RWPE2 (cell line): Measurements from ENCODE around the gene FBXL17.

Experiments used
- ATAC-seq: fragments of 200-7000 bp; cut with Tn5 transposase; 3 replicates; pipeline ENCODE4 v1.9.1; 2021; ENCODE audit warnings: low read depth
- DNase-seq: peaks from one replicate; pipeline ENCODE4 v3.0.0-alpha.2; 2020; ENCODE audit warnings: low spot score
- H3K27ac ChIP-seq: fragments of 450-650 bp; 2 replicates; pipeline ENCODE4 v1.5.1; 2017; ENCODE audit warnings: mild to moderate bottlenecking; ENCODE audit not compliant: poor library complexity, severe bottlenecking
- H3K27me3 ChIP-seq: fragments of 250-450 bp; sonication (Bioruptor Pico); 2 replicates; pipeline ENCODE4 v1.5.1; 2021; ENCODE audit warnings: mild to moderate bottlenecking, moderate library complexity; ENCODE audit not compliant: insufficient read depth, poor library complexity, severe bottlenecking
- H3K36me3 ChIP-seq: fragments of 250-450 bp; sonication (Bioruptor Pico); 2 replicates; pipeline ENCODE4 v1.5.1; 2020; ENCODE audit warnings: low read depth, mild to moderate bottlenecking, moderate library complexity
- H3K4me1 ChIP-seq: fragments of 250-450 bp; sonication (Bioruptor Pico); 2 replicates; pipeline ENCODE4 v1.5.1; 2021; ENCODE audit warnings: mild to moderate bottlenecking, moderate library complexity; ENCODE audit not compliant: insufficient read depth, poor library complexity, severe bottlenecking
- H3K4me3 ChIP-seq: fragments of 250-450 bp; sonication (Bioruptor Pico); 2 replicates; pipeline ENCODE4 v1.5.1; 2021; ENCODE audit warnings: mild to moderate bottlenecking, moderate library complexity; ENCODE audit not compliant: severe bottlenecking
- H3K9me3 ChIP-seq: fragments of 250-450 bp; sonication (Bioruptor Pico); 2 replicates; pipeline ENCODE4 v1.5.1; 2021; ENCODE audit warnings: mild to moderate bottlenecking, moderate library complexity; ENCODE audit not compliant: severe bottlenecking
- TF ChIP-seq, protein P1 (sequence below): fragments of 450-650 bp; IDR thresholded peaks from one replicate; pipeline ENCODE4 v1.5.1; 2017; ENCODE audit warnings: mild to moderate bottlenecking, moderate library complexity; ENCODE audit not compliant: poor library complexity, severe bottlenecking

The FBXL17 gene

GRCh38 chr5:108271127-108271526 is 110.8 kb downstream of the FBXL17 start:
- H3K36me3 ChIP-seq: no peaks in the 10 kb centered on the region
- H3K4me3 ChIP-seq: no peak overlapping the region
- H3K27me3 ChIP-seq: no peaks in the 10 kb centered on the region
- DNase-seq (no peak), ATAC-seq (no peak)
- H3K9me3 ChIP-seq: no peaks in the 10 kb centered on the region
- no peak overlapping the region for H3K27ac ChIP-seq
- TF ChIP-seq, protein P1, sequence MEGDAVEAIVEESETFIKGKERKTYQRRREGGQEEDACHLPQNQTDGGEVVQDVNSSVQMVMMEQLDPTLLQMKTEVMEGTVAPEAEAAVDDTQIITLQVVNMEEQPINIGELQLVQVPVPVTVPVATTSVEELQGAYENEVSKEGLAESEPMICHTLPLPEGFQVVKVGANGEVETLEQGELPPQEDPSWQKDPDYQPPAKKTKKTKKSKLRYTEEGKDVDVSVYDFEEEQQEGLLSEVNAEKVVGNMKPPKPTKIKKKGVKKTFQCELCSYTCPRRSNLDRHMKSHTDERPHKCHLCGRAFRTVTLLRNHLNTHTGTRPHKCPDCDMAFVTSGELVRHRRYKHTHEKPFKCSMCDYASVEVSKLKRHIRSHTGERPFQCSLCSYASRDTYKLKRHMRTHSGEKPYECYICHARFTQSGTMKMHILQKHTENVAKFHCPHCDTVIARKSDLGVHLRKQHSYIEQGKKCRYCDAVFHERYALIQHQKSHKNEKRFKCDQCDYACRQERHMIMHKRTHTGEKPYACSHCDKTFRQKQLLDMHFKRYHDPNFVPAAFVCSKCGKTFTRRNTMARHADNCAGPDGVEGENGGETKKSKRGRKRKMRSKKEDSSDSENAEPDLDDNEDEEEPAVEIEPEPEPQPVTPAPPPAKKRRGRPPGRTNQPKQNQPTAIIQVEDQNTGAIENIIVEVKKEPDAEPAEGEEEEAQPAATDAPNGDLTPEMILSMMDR: no peak
- no peaks in the 10 kb centered on the region for H3K4me1 ChIP-seq

GRCh38 chr5:108266242-108266641 is 115.7 kb downstream of the FBXL17 start:
- H3K4me3 ChIP-seq: no peak overlapping the region
- no peaks in the 10 kb centered on the region for H3K36me3 ChIP-seq
- no peak overlapping the region for H3K27ac ChIP-seq
- no peaks in the 10 kb centered on the region for H3K9me3 ChIP-seq
- TF ChIP-seq, protein P1: no peak
- no peaks in the 10 kb centered on the region for H3K4me1 ChIP-seq
- H3K27me3 ChIP-seq: no peaks in the 10 kb centered on the region
- ATAC-seq (peak; percentile 97), DNase-seq (no peak)

- TF ChIP-seq, protein P1: no peak
- no peaks in the 10 kb centered on the region for H3K27me3 ChIP-seq
- H3K4me1 ChIP-seq: no peaks in the 10 kb centered on the region
- H3K36me3 ChIP-seq: no peaks in the 10 kb centered on the region
- H3K4me3 ChIP-seq: no peak overlapping the region
- no peak overlapping the region for H3K27ac ChIP-seq
- ATAC-seq (no peak), DNase-seq (no peak)
- H3K9me3 ChIP-seq: no peaks in the 10 kb centered on the region
Observed at GRCh38 chr5:108264533-108264932, 117.4 kb downstream of the FBXL17 start.

DNA sequence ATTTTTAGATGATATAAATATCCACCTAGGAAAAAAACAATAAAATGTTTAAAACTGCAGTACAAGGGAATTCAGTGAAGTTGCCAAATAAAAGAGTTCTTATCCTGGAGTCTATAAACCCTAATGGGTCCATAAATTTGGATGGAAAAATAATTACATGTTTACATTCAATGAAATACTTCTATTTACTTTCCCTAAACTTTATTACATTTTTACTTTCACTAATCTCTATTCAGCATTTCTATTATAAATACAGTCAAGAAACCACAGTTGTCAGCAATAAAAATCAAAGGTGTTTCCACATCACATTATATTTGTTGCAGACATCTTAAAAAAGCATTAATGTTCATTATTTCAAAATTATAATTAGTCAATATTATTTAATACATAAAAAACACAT is 118.6 kb downstream of the FBXL17 start:
- TF ChIP-seq, protein P1: no peak
- Histone ChIP-seq H3K9me3 (no peaks in the 10 kb centered on the region), H3K36me3 (no peaks in the 10 kb centered on the region), H3K4me1 (no peaks in the 10 kb centered on the region), H3K27ac (no peak overlapping the region), H3K27me3 (no peaks in the 10 kb centered on the region), H3K4me3 (no peak overlapping the region)
- DNase-seq: no peak
- ATAC-seq: no peak

DNA sequence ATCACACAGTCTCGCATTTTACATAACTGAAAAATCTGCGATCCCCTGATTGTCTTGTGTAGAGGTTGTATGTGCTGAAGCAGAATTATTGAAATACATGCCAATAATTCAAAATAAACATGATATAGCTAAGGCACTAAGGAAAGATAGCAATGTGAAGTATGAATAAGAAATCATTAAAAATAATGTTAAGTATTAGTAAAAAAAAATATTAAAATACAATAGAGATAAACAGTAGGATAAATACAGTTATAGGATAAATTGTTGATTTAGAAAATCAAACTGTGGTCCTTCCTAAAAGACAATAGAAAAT is 121.1 kb downstream of the FBXL17 start:
- H3K36me3 ChIP-seq: no peaks in the 10 kb centered on the region
- no peak overlapping the region for H3K27ac ChIP-seq
- no peaks in the 10 kb centered on the region for H3K4me1 ChIP-seq
- TF ChIP-seq, protein P1: peak; percentile 93
- H3K27me3 ChIP-seq: no peaks in the 10 kb centered on the region
- ATAC-seq (no peak), DNase-seq (no peak)
- H3K4me3 ChIP-seq: no peak overlapping the region
- H3K9me3 ChIP-seq: no peaks in the 10 kb centered on the region
